ENCODE data around the gene ADCY3. TPM values are rescaled to one million over a fixed set of nuclear protein-coding genes. Genes with fewer than 3 reads are reported as not detected.

The ADCY3 gene
- total RNA-seq, result 10 to 100 TPM; 59.5 to 92.8 TPM

DNA sequence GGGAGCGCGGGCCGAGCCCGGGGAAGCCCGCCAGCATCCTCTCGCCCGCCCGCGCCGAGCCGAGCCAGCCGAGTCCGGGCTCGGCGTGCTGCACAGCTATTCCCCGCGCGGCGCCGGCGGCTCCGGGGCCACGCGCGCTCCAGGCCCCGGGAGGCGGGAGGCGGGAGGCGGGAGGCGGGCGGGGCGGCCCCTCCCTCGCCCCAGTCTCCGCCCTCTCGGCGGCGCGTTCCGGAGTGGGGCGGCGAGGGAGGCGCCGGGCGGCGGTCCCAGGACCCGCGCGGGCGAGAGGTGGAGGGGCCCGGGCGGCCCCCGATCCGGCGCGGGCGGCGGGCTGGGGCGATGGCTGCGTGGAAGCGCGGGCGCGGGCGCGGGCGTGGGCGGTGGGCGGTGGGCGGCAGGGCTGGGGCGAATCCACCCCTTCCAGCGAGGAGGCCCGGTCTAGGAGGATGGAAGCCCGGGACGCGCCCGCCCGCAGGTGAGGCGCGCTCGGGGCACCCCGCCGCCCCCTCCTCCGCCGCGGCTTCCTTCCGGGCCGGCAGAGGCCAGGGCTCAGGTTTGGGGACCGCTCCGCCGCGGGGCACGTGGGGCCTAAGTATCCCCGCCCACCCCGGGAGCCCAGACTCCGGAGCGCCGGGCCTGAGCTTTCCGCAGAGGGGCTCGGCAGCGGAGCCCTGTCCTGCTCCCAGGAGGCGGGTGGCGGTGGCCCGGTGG is at the start of gene ADCY3:
ADCY3 (minus strand) TSS at position 140 of the 711 bp plus-strand sequence. CDS start 1,250 bp downstream, outside the sequence.
- ATAC-seq, result peak; percentile 59
- POLR2A ChIA-PET, result interaction anchor here (0.6 kb wide), 1 partner anchor 127 kb away, joined by 3 read pairs; the partner anchor contains the start of genes CENPO and PTRHD1

DNA sequence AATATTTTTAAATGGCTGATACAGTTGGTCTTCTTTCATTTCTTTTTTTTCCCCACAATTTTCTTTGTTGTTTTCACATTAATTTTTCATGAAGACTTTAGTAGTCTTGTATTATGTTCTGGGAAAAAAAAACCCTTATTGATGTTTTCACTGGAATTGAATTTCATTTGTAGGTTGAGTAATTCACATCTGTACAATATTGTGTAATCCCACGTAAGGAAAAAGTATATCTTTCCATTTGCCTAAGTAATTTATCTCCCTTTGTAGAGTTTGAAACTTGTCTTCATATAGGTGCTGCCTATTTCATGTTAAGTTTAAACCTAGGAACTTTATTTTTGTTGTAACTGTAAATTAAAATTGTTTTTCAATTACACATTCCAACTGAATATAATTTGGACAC is 49.7 kb upstream of the ADCY3 start:
- ChIA-PET POLR2A (no interaction called here), CTCF (interaction anchor here (0.6 kb wide), 1 partner anchor 74 kb away, joined by 3 read pairs; no protein-coding TSS in a partner anchor)
- peaks cover 13% of the 10 kb centered on the region for H3K4me1 Mint-ChIP-seq
- peaks cover 12% of the 10 kb centered on the region for H3K36me3 Mint-ChIP-seq (ENCODE audit: low read depth)
- ATAC-seq (no peak), DNase-seq (no peak)
- H3K27me3 Mint-ChIP-seq, result no peaks in the 10 kb centered on the region
- no peaks in the 10 kb centered on the region for H3K9me3 Mint-ChIP-seq (ENCODE audit: low read depth)
- H3K27ac Mint-ChIP-seq, result no peak overlapping the region
- intact Hi-C loops (cut with DNase I, micrococcal nuclease), result loop anchor here (2.0 to 5.0 kb wide), 6 partner anchors 49 to 1273 kb away; partner anchors contain the start of genes ADCY3 (in 1 of the 2), ASXL2 (in 1 of the 2), HADHA (in 1 of the 2) and HADHB (in 1 of the 2)
- no peak overlapping the region for H3K4me3 Mint-ChIP-seq

More for the DNA sequence above, at the start of gene ADCY3:
- intact Hi-C loops (cut with DNase I, micrococcal nuclease), result loop anchor here (1.0 to 2.0 kb wide), 5 partner anchors 51 to 429 kb away; partner anchors contain the start of genes DNAJC27 (in 2 of the 2), CENPO (in 1 of the 2), NCOA1 (in 1 of the 2) and PTRHD1 (in 1 of the 2)
- Mint-ChIP-seq H3K9me3 (ENCODE audit: low read depth) (no peaks in the 10 kb centered on the region), H3K27me3 (peaks cover 1% of the 10 kb centered on the region), H3K4me1 (peaks cover 33% of the 10 kb centered on the region), H3K4me3 (peak within 1 kb of the TSS; percentile 83), H3K27ac (peak within 1 kb of the TSS; percentile 90), H3K36me3 (ENCODE audit: low read depth) (peaks cover 20% of the 10 kb centered on the region)
- peak; percentile 79 for DNase-seq
- CTCF ChIA-PET, result no interaction called here

GRCh38 chr2:24961903-24962302 is 41.9 kb upstream of the ADCY3 start:
- DNase-seq (no peak), ATAC-seq (no peak)
- ChIA-PET CTCF (interaction anchor here (2.2 kb wide), 1 partner anchor 14 kb away, joined by 8 read pairs; no protein-coding TSS in a partner anchor), POLR2A (no interaction called here)
- Mint-ChIP-seq H3K27me3 (no peaks in the 10 kb centered on the region), H3K4me3 (no peak overlapping the region), H3K9me3 (ENCODE audit: low read depth) (no peaks in the 10 kb centered on the region), H3K4me1 (peaks cover 12% of the 10 kb centered on the region), H3K36me3 (ENCODE audit: low read depth) (peaks cover 55% of the 10 kb centered on the region), H3K27ac (no peak overlapping the region)
- intact Hi-C loops (cut with DNase I, micrococcal nuclease), result no loop called here

DNA sequence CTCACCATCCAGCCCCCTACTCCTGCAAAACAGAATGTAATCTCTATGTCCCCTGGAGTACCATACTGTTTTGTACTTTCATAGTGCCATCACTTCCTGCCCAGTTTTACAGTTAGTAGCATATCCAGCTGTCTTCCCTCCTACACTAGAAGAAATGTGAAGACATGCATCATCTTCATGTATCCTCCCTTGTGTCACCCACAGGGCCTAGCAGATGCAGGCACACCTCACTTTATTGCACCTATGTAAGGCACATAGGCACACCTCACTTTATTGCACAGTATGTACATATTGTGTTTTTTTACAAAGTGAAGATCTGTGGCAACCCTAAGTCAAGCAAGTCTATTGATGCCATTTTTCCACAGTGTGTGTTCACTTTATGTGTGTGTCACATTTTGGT is 39.7 kb upstream of the ADCY3 start:
- ChIA-PET POLR2A (no interaction called here), CTCF (interaction anchor here (3.1 kb wide), 1 partner anchor 16 kb away, joined by 16 read pairs; no protein-coding TSS in a partner anchor)
- Mint-ChIP-seq H3K4me1 (peaks cover 12% of the 10 kb centered on the region), H3K9me3 (ENCODE audit: low read depth) (peaks cover 7% of the 10 kb centered on the region), H3K27me3 (no peaks in the 10 kb centered on the region), H3K36me3 (ENCODE audit: low read depth) (peaks cover 66% of the 10 kb centered on the region), H3K4me3 (no peak overlapping the region), H3K27ac (no peak overlapping the region)
- intact Hi-C loops (cut with DNase I, micrococcal nuclease), result no loop called here
- ATAC-seq (peak; percentile 58), DNase-seq (no peak)

- ATAC-seq, result no peak
- no peak overlapping the region for H3K4me3 Mint-ChIP-seq
- peaks cover 12% of the 10 kb centered on the region for H3K4me1 Mint-ChIP-seq
- ChIA-PET POLR2A (no interaction called here), CTCF (interaction anchor here (3.1 kb wide), 1 partner anchor 17 kb away, joined by 16 read pairs; no protein-coding TSS in a partner anchor)
- peaks cover 7% of the 10 kb centered on the region for H3K9me3 Mint-ChIP-seq (ENCODE audit: low read depth)
- no peak for DNase-seq
- H3K27ac Mint-ChIP-seq, result no peak overlapping the region
- H3K36me3 Mint-ChIP-seq (ENCODE audit: low read depth), result peaks cover 69% of the 10 kb centered on the region
- H3K27me3 Mint-ChIP-seq, result no peaks in the 10 kb centered on the region
- intact Hi-C loops (cut with DNase I, micrococcal nuclease), result no loop called here
Observed at GRCh38 chr2:24958411-24958935, 38.4 kb upstream of the ADCY3 start.

- DNase-seq, result no peak
- POLR2A ChIA-PET, result interaction anchor here (0.7 kb wide), 1 partner anchor 170 kb away, joined by 3 read pairs; no protein-coding TSS in a partner anchor
- Mint-ChIP-seq H3K36me3 (ENCODE audit: low read depth) (peaks cover 68% of the 10 kb centered on the region), H3K9me3 (ENCODE audit: low read depth) (peaks cover 7% of the 10 kb centered on the region), H3K4me3 (no peak overlapping the region), H3K27ac (no peak overlapping the region), H3K4me1 (peaks cover 12% of the 10 kb centered on the region), H3K27me3 (no peaks in the 10 kb centered on the region)
- ATAC-seq, result no peak
- intact Hi-C loops (cut with DNase I, micrococcal nuclease), result no loop called here
- CTCF ChIA-PET, result interaction anchor here (0.7 to 1.1 kb wide), 2 partner anchors 18 to 944 kb away, joined by 3 to 4 read pairs; no protein-coding TSS in a partner anchor
Observed at GRCh38 chr2:24957976-24958375, 37.9 kb upstream of the ADCY3 start.

- CTCF ChIA-PET, result interaction anchor here (0.7 to 1.1 kb wide), 2 partner anchors 18 to 945 kb away, joined by 3 to 4 read pairs; no protein-coding TSS in a partner anchor
- H3K36me3 Mint-ChIP-seq (ENCODE audit: low read depth), result peaks cover 66% of the 10 kb centered on the region
Observed at GRCh38 chr2:24957221-24957620, 37.2 kb upstream of the ADCY3 start.

DNA sequence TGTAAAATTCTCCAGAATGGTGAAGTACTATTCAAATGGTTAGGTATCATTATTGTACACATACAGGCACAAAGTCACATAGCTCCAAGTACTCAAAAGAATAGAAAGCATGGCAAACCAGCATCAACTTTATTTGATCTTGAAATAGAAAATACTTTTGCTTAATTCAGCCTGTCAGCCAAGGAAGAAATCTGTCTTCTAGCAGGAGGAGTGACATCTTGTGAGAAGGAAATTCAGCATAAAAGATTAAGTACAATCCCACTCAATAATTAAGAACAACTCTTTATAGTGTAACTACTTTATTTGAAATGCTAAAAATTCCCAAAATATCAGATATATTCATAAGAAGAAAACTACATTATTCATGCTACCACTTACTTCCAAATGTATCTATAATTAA is 35.9 kb upstream of the ADCY3 start:
- no peak for ATAC-seq
- H3K27ac Mint-ChIP-seq, result no peak overlapping the region
- CTCF ChIA-PET, result interaction anchor here (0.6 kb wide), 1 partner anchor 545 kb away, joined by 3 read pairs; no protein-coding TSS in a partner anchor
- intact Hi-C loops (cut with DNase I, micrococcal nuclease), result no loop called here
- H3K27me3 Mint-ChIP-seq, result no peaks in the 10 kb centered on the region
- POLR2A ChIA-PET, result no interaction called here
- H3K4me3 Mint-ChIP-seq, result no peak overlapping the region
- peaks cover 12% of the 10 kb centered on the region for H3K4me1 Mint-ChIP-seq
- H3K36me3 Mint-ChIP-seq (ENCODE audit: low read depth), result peaks cover 74% of the 10 kb centered on the region
- no peak for DNase-seq
- H3K9me3 Mint-ChIP-seq (ENCODE audit: low read depth), result peaks cover 7% of the 10 kb centered on the region

More at GRCh38 chr2:24957221-24957620, 37.2 kb upstream of the ADCY3 start:
- no peak for DNase-seq
- Mint-ChIP-seq H3K27me3 (no peaks in the 10 kb centered on the region), H3K27ac (no peak overlapping the region), H3K4me3 (no peak overlapping the region), H3K4me1 (peaks cover 12% of the 10 kb centered on the region), H3K9me3 (ENCODE audit: low read depth) (peaks cover 7% of the 10 kb centered on the region)
- POLR2A ChIA-PET, result interaction anchor here (0.7 kb wide), 1 partner anchor 171 kb away, joined by 3 read pairs; no protein-coding TSS in a partner anchor
- intact Hi-C loops (cut with DNase I, micrococcal nuclease), result no loop called here
- no peak for ATAC-seq

DNA sequence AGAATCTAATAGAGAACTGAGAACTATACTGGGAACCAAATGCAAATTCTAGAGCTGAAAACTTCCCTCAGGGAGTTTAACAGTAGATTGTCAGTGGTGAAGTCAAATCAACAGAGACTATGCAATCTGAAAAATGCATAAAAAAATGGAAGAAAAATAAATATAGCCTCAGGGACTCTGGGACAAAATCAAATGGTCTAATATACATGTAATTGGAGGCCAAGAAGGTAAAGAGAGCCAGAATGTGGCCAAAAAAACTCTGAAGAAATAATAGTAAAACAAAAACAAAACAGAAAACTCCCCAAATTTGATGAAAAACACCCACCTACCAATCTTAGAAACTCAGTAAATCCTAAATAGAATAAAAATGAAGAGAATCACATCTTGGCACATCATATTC is 35.2 kb upstream of the ADCY3 start:
- CTCF ChIA-PET, result interaction anchor here (0.6 to 1.4 kb wide), 2 partner anchors 20 to 545 kb away, joined by 3 read pairs; no protein-coding TSS in a partner anchor
- H3K4me1 Mint-ChIP-seq, result peaks cover 7% of the 10 kb centered on the region
- H3K4me3 Mint-ChIP-seq, result no peak overlapping the region
- DNase-seq (no peak), ATAC-seq (no peak)
- no peaks in the 10 kb centered on the region for H3K27me3 Mint-ChIP-seq
- no peak overlapping the region for H3K27ac Mint-ChIP-seq
- POLR2A ChIA-PET, result no interaction called here
- intact Hi-C loops (cut with DNase I, micrococcal nuclease), result no loop called here
- H3K36me3 Mint-ChIP-seq (ENCODE audit: low read depth), result peaks cover 70% of the 10 kb centered on the region
- H3K9me3 Mint-ChIP-seq (ENCODE audit: low read depth), result peaks cover 7% of the 10 kb centered on the region

DNA sequence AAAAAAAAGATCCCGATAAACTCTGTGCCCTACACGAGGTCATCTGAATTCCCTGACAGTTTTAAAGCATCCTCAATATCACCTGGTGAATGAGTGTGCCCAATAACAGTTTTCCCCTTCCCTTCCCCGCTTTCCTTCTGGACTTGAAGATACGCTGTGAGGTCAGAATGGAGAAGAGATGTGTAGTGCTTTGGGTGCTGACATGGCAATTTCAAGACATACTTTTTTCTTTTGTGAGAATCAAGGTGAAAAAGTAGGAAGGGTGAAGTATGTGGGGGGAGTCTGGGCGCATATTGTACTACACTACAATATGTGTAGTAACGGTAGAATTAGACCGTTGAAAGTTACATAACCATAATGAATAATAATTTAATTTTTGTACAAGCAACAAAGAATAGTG is 30.1 kb upstream of the ADCY3 start:
- ChIA-PET CTCF (no interaction called here), POLR2A (no interaction called here)
- intact Hi-C loops (cut with DNase I, micrococcal nuclease), result no loop called here
- Mint-ChIP-seq H3K4me3 (no peak overlapping the region), H3K27me3 (no peaks in the 10 kb centered on the region), H3K4me1 (no peaks in the 10 kb centered on the region), H3K27ac (no peak overlapping the region), H3K36me3 (ENCODE audit: low read depth) (peaks cover 43% of the 10 kb centered on the region), H3K9me3 (ENCODE audit: low read depth) (no peaks in the 10 kb centered on the region)
- ATAC-seq (no peak), DNase-seq (no peak)

- DNase-seq (no peak), ATAC-seq (no peak)
- H3K27ac Mint-ChIP-seq, result peak overlapping the region; percentile 26
- H3K36me3 Mint-ChIP-seq (ENCODE audit: low read depth), result peaks cover 30% of the 10 kb centered on the region
- no peaks in the 10 kb centered on the region for H3K4me1 Mint-ChIP-seq
- H3K27me3 Mint-ChIP-seq, result no peaks in the 10 kb centered on the region
- H3K4me3 Mint-ChIP-seq, result no peak overlapping the region
- intact Hi-C loops (cut with DNase I, micrococcal nuclease), result no loop called here
- CTCF ChIA-PET, result no interaction called here
- POLR2A ChIA-PET, result interaction anchor here (0.7 kb wide), 1 partner anchor 599 kb away, joined by 4 read pairs; no protein-coding TSS in a partner anchor
- no peaks in the 10 kb centered on the region for H3K9me3 Mint-ChIP-seq (ENCODE audit: low read depth)
Observed at GRCh38 chr2:24948506-24948905, 28.5 kb upstream of the ADCY3 start.
